ENCODE measurements around the gene EML3. TPM values are rescaled to one million over a fixed set of nuclear protein-coding genes. Genes with fewer than 3 reads are reported as not detected.

EML3 gene
- total and polyA plus RNA-seq, 2 of the 13 experiments (the other 11 are each of a cell fraction or from before 2014, with no cell fraction given), result 10.6 to 12.3 TPM

GRCh38 chr11:62612366-62613290 lies at the start of gene EML3, which contains the start of gene ROM1 (continued):
- TF ChIP-seq SIX1 (CRISPR knock-in tag; IDR thresholded peaks at IDR 0.05; ENCODE audit: borderline replicate concordance) (no peak), CEBPB (IDR thresholded peaks at IDR 0.05; ENCODE audit: borderline replicate concordance, low read depth, low read length) (no peak), ZFP36L2 (CRISPR knock-in tag; IDR thresholded peaks at IDR 0.05) (no peak), TCF7 (IDR thresholded peaks at IDR 0.05; ENCODE audit: low read depth) (no peak), ZNF33A (CRISPR knock-in tag; IDR thresholded peaks at IDR 0.05; ENCODE audit: borderline replicate concordance) (no peak), GFI1 (CRISPR knock-in tag; IDR thresholded peaks at IDR 0.05; ENCODE audit: borderline replicate concordance) (no peak), KAT8 (CRISPR knock-in tag; IDR thresholded peaks at IDR 0.05) (peak; percentile 24; the same call in 1 of the 2 replicates), ZC3H13 (CRISPR knock-in tag; IDR thresholded peaks at IDR 0.05) (peak; percentile 54; the same call in 1 of the 2 replicates), AKAP8 (CRISPR knock-in tag; IDR thresholded peaks at IDR 0.05) (no peak), MIER3 (CRISPR knock-in tag; IDR thresholded peaks at IDR 0.05; ENCODE audit: borderline replicate concordance) (peak; percentile 18; the same call in 1 of the 2 replicates), ZNF510 (CRISPR knock-in tag; IDR thresholded peaks at IDR 0.05; ENCODE audit: low read depth) (no peak), PATZ1 (CRISPR knock-in tag; IDR thresholded peaks at IDR 0.05) (peak; percentile 97), ZNF382 (CRISPR knock-in tag; IDR thresholded peaks at IDR 0.05; ENCODE audit: borderline replicate concordance) (no peak), HES4 (CRISPR knock-in tag; IDR thresholded peaks at IDR 0.05; ENCODE audit: borderline replicate concordance) (no peak), ZMAT3 (CRISPR knock-in tag; conservative IDR thresholded peaks at IDR 0.05) (no peak), ZNF569 (CRISPR knock-in tag; IDR thresholded peaks at IDR 0.05; ENCODE audit: borderline replicate concordance) (no peak), MNT (IDR thresholded peaks at IDR 0.05) (no peak), ZFP62 (CRISPR knock-in tag; IDR thresholded peaks at IDR 0.05) (no peak), HIVEP1 (CRISPR knock-in tag; IDR thresholded peaks at IDR 0.05) (peak; percentile 46; the same call in 1 of the 2 replicates), U2AF2 (IDR thresholded peaks at IDR 0.05; ENCODE audit: low read depth, low read length) (no peak), GABPA (IDR thresholded peaks at IDR 0.05; ENCODE audit: low read depth, low read length) (no peak), GABPA (CRISPR knock-in tag; IDR thresholded peaks at IDR 0.05; ENCODE audit: low read depth) (peak; percentile 31; the same call in 1 of the 2 replicates), FOSL1 (CRISPR knock-in tag; IDR thresholded peaks at IDR 0.05; ENCODE audit: borderline replicate concordance) (no peak), ATAD3A (CRISPR knock-in tag; IDR thresholded peaks at IDR 0.05) (no peak), PHF5A (CRISPR knock-in tag; IDR thresholded peaks at IDR 0.05; ENCODE audit: low read depth, unreplicated experiment) (no peak), ZNF552 (CRISPR knock-in tag; IDR thresholded peaks at IDR 0.05; ENCODE audit: borderline replicate concordance) (no peak), PRMT3 (CRISPR knock-in tag; IDR thresholded peaks at IDR 0.05; ENCODE audit: borderline replicate concordance, low read depth) (no peak)

Data from HepG2 (cell line).